Activated CD8-positive, alpha-beta memory T cell treated with anti-CD3 and anti-CD28 coated beads, Interleukin-2, amount 50 U/mL, for 1 hour (primary cell): ENCODE results near the gene TGFB2.

ENCODE experiments used
- DNase-seq: peaks from one replicate; pipeline ENCODE4 v3.0.0-alpha.2; 2020; ENCODE audit errors: extremely low read depth

TGFB2 gene

GRCh38 chr1:218488986-218489385 lies 143.8 kb downstream of the TGFB2 start:
- DNase-seq = no peak

- no peak for DNase-seq
These were observed 145.3 kb downstream of the TGFB2 start for GRCh38 chr1:218490406-218490922.

DNA sequence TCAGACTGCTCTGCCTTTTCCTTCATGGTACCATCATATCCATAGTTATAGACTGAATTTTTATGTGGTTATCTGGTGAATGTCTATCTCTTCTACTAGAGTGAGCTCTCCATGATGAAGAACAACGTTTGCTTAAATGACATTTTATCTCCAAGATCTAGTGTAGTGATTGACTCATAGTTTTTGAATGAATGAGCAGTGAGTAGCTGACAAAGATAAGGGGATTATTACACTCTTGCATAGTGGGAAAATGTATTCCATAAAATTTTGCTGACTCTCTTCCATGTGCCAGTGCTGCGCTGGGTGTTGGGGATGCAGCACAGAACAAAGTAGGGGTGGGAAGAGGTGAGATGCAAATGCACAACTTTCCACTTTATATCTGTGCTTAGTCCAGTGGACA lies 147.7 kb downstream of the TGFB2 start:
- DNase-seq = no peak

DNA sequence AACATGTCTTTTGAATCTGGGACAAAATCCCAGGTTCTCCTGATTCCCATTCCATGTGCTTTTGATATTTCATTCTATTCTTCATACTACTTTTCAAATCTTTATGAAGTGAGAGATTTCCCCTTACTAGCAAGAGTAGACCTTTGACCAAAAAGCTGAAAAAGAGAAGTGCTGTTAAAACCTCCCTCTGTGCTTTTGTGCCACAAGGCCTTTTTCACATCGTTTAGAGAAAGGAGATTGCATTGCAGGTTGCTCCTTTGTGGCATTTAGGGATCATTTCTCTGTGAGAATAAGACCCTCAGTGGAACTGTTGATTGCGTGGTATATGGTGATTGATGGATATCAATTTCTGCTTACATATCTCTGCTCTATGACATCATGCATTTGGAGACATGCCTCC lies 148.8 kb downstream of the TGFB2 start:
- DNase-seq = no peak
